ENCODE results near the gene LZTS3.
"Not testable (repeated sequence)": the region's sequence is repeated elsewhere in the genome, so short reads cannot be mapped to it uniquely, and the experiment has no call there.

Gene LZTS3

DNA sequence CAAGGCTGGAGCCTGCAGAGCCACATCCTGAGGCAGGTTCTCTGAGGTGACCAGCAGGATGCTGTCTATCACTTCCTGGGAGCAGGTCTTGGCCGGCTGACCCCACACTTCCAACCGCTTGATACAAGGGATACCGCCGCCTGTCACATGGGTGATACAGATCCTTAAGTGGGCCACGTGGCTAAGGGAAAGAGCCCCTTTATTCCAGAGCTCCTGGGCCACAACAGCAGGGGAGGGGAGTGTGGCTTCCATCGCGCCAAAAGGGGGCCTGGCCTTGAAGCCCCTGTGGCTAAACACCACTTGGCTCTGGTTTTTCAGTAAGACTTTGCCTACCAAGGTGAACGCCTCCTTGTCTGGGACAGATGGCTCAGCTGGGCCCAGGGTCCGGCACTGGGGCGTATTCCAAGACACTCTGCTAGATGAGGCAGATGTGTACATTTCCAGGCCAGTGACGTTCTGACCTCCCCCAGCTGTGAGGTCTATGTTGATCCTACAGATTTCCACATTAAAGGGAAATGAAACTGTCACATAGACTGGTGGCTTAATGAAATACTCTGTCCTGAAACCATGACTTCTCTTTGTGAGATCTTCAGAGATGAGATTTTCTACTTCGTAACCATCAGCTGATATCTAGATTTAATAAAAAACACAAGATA is 51.3 kb downstream of the LZTS3 start:
- peak overlapping the region; percentile 77 for H3K27ac Mint-ChIP-seq
- H3K36me3 Mint-ChIP-seq (ENCODE audit: low read depth): peaks cover 45% of the 10 kb centered on the region
- H3K4me3 Mint-ChIP-seq: no peak overlapping the region
- peaks cover 35% of the 10 kb centered on the region for H3K4me1 Mint-ChIP-seq (ENCODE audit: low read depth)
- no peaks in the 10 kb centered on the region for H3K27me3 Mint-ChIP-seq
- H3K9me3 Mint-ChIP-seq: peaks cover 3% of the 10 kb centered on the region

DNA sequence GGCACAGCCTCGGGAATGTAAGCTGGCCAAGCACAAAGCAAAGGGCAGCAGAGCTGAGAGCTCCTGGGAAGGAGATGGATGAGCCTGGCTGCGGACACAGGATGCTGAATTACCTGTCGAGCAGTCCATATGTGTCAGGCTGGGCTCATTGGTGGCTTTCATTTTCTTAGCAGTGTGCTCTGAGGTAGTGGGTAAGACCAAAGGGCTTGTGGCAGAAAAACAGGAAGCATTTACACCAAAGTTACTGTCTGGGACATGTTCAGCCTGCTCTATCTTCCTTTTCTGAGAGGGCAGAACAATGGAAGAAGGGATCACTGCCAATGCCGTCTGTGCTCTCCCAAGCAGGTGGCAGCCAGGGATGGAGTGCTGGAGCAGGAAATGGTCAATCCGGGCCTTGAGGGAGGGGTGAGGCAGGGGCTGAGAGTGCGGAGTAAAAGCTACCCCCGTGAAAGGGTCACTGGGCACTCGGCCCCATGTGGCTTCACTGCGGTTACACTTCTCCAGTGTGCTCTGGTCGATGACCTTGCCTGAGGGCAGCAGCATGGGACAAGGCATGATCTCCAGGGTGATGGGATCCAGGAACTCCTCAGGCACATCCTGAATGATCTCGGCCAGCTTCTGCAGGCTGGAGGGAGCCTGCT is 52.0 kb downstream of the LZTS3 start:
- Mint-ChIP-seq H3K4me3 (peak overlapping the region; percentile 35), H3K27ac (peak overlapping the region; percentile 77), H3K4me1 (ENCODE audit: low read depth) (peaks cover 39% of the 10 kb centered on the region), H3K9me3 (peaks cover 3% of the 10 kb centered on the region), H3K36me3 (ENCODE audit: low read depth) (peaks cover 45% of the 10 kb centered on the region), H3K27me3 (no peaks in the 10 kb centered on the region)

DNA sequence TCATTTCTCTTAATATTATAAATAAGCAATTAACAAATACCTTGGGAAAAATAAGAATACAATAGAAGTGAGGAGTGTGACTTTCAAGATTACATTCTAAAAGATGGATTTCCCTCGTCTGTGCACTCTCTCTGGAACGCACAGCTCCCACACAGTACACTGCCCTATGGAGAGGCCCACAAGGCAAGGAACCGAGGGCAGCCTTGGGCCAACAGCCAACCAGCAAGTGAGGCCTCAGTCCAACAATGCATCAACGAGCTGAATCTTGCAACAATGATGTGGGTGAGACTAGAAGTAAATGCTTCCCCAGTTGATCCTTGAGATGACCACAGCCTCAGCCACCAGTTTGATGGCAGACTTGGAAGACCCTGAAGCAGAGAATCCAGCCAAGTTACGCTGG is 54.3 kb downstream of the LZTS3 start:
- Mint-ChIP-seq H3K4me3 (no peak overlapping the region), H3K9me3 (peaks cover 3% of the 10 kb centered on the region), H3K4me1 (ENCODE audit: low read depth) (peaks cover 46% of the 10 kb centered on the region), H3K36me3 (ENCODE audit: low read depth) (peaks cover 40% of the 10 kb centered on the region), H3K27ac (no peak overlapping the region), H3K27me3 (no peaks in the 10 kb centered on the region)

DNA sequence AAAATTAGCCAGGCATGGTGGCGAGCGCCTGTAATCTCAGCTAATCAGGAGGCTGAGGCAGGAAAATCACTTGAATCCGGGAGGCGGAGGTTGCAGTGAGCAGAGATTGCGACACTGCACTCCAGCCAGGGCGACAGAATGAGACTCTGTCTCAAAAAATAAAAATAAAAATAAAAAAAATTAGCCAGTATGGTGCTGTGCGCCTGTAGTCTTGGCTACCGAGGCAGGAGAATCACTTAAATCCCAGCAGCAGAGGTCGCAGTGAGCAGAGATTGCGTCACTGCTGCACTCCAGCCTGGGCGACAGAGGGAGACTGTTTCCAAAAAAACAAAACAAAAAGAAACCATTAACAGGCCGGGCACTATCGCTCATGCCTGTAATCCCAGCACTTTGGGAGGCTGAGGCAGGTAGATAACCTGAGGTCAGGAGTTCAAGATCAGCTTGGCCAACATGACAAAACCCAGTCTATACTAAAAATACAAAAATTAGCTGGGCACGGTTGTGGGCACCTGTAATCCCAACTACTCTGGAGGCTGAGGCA is 55.4 kb downstream of the LZTS3 start:
- not testable (repeated sequence) for H3K9me3 Mint-ChIP-seq, H3K4me3 Mint-ChIP-seq, H3K27me3 Mint-ChIP-seq, H3K27ac Mint-ChIP-seq
- H3K4me1 Mint-ChIP-seq (ENCODE audit: low read depth): peaks cover 37% of the 10 kb centered on the region
- H3K36me3 Mint-ChIP-seq (ENCODE audit: low read depth): peaks cover 39% of the 10 kb centered on the region

DNA sequence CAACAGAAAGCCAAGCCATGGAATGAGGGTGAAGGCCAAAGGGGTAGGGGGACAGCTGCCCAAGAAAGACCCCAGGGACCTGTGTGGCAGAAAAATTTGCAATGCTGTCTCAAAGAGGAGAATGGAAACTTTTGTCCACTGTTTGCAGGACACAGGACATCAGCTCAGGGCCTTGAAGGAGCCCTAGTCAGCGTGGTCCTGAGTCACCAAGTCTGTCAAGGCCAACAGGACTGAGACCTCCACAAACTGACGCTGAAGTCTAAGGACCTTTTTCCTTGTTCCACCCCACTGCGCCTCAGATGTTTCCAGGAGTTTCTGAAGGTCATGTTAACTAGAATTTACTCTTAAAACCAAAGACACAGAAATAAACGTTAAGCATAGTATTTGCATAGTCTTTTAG is 57.0 kb downstream of the LZTS3 start:
- Mint-ChIP-seq H3K27ac (no peak overlapping the region), H3K4me1 (ENCODE audit: low read depth) (peaks cover 22% of the 10 kb centered on the region), H3K27me3 (no peaks in the 10 kb centered on the region), H3K9me3 (no peaks in the 10 kb centered on the region), H3K36me3 (ENCODE audit: low read depth) (peaks cover 23% of the 10 kb centered on the region), H3K4me3 (no peak overlapping the region)

DNA sequence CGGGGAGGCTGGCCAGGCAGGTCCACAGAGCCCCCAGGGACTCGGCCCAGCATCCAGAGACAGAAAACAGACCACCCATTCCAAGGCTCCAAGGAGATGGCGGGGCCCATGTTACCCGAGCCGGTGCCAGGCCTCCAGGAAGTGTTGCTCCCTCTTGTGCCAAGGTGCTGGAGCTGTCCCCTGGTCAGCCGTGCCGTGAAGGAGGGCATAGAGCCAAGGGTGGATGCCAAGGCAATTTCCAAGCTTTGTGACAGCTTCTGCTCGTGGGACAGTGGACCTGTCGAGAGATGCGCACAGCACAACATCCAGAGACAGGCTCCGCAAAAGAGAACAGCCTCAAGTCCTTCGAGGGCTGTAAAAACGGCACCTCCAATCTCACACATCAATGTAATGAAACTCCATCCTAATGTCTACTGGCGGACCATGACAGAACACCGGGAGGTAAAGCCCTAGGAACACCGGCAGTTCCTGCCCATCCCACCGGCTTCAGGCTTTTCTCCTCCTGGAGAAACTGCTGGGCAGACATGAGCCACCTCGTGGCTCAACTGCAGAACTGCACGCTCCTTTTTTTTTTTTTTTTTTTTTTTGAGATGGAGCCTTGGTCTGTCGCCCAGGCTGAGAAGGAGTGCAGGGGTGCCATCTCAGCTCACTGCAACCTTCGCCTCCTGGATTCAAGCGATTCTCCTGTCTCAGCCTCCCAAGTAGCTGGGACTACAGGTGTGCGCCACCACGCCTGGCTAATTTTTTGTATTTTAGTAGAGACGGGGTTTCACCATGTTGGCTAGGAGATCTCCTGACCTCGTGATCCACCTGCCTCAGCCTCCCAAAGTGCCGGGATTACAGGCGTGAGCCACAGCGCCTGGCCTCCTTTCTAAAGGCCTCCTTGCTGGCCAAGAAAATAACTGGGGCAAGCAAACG is 57.9 kb downstream of the LZTS3 start:
- Mint-ChIP-seq H3K4me1 (ENCODE audit: low read depth) (peaks cover 13% of the 10 kb centered on the region), H3K36me3 (ENCODE audit: low read depth) (peaks cover 14% of the 10 kb centered on the region), H3K9me3 (no peaks in the 10 kb centered on the region), H3K27me3 (no peaks in the 10 kb centered on the region), H3K4me3 (no peak overlapping the region), H3K27ac (no peak overlapping the region)
